HEK293 (cell line): ENCODE measurements around the gene ARMH2.

Source experiments
- CTCF ChIA-PET: fragments of 350-600 bp; formaldehyde crosslinking; extraction: SDS; loops from one replicate; lab custom pipeline; 2021; ENCODE audit warnings: antibody characterized with exemption; lab: Yijun Ruan, JAX
- POLR2A ChIA-PET: fragments of 300-600 bp; formaldehyde crosslinking; extraction: SDS; loops from one replicate; lab custom pipeline; 2020; ENCODE audit warnings: antibody characterized with exemption, inconsistent platforms; lab: Yijun Ruan, JAX
- H3K27ac ChIP-seq: fragments of 200-500 bp; sonication (Bioruptor generic); 2 replicates; pipeline ENCODE4 v1.5.1; 2014; ENCODE audit warnings: low read depth, low read length, control low read depth, inconsistent platforms; ENCODE audit errors: extremely low read depth
- H3K36me3 ChIP-seq, 2 experiments: fragments of 200-500 bp in 1 of 2; sonication (Bioruptor generic) in 1 of 2; 1 replicate in 1 of 2; 2 replicates in 1 of 2; pipeline ENCODE4 v1.5.1; 2014 to 2017; ENCODE audit warnings: inconsistent platforms in 2 of 2, low read length in 2 of 2; ENCODE audit not compliant: control insufficient read depth in 2 of 2, insufficient read depth in 1 of 2
- H3K4me1 ChIP-seq: fragments of 200-500 bp; sonication (Bioruptor generic); 2 replicates; pipeline ENCODE4 v1.5.1; 2014; ENCODE audit warnings: mild to moderate bottlenecking, low read length, inconsistent platforms; ENCODE audit not compliant: control insufficient read depth, insufficient read depth
- H3K4me3 ChIP-seq: 2 replicates; pipeline ENCODE4 v1.5.1; 2011; ENCODE audit warnings: low read depth, mild to moderate bottlenecking, control low read depth, low read length, moderate library complexity
- H3K9me3 ChIP-seq: fragments of 200-500 bp; sonication (Bioruptor generic); 2 replicates; pipeline ENCODE4 v1.5.1; 2014; ENCODE audit warnings: low read depth, low read length, inconsistent platforms; ENCODE audit not compliant: control insufficient read depth, insufficient read depth
- BCL11B ChIP-seq: fragments of 450-650 bp; formaldehyde crosslinking; IDR thresholded peaks from 2 replicates; pipeline ENCODE4 v1.5.1; 2016; ENCODE audit warnings: low read depth, missing biosample characterization, missing genetic modification characterization
- OVOL3 ChIP-seq: fragments of 450-650 bp; formaldehyde crosslinking; IDR thresholded peaks from 2 replicates; pipeline ENCODE4 v1.5.1; 2016; ENCODE audit warnings: missing biosample characterization, missing genetic modification characterization
- PBX3 ChIP-seq: sonication (generic); formaldehyde crosslinking; IDR thresholded peaks from 2 replicates; pipeline ENCODE4 v1.8.1; 2022; ENCODE audit warnings: mild to moderate bottlenecking, moderate library complexity, missing genetic modification reagents
- REPIN1 ChIP-seq: fragments of 450-650 bp; formaldehyde crosslinking; IDR thresholded peaks from 2 replicates; pipeline ENCODE4 v1.5.1; 2017; ENCODE audit warnings: missing biosample characterization, missing genetic modification characterization, low read depth
- SP3 ChIP-seq: fragments of 450-650 bp; formaldehyde crosslinking; IDR thresholded peaks from 2 replicates; pipeline ENCODE4 v1.5.1; 2016; ENCODE audit warnings: missing biosample characterization, missing genetic modification characterization
- ZBTB48 ChIP-seq: fragments of 450-650 bp; formaldehyde crosslinking; IDR thresholded peaks from 2 replicates; pipeline ENCODE4 v1.5.1; 2016; ENCODE audit warnings: missing biosample characterization, missing genetic modification characterization
- ZFP37 ChIP-seq: fragments of 450-650 bp; formaldehyde crosslinking; IDR thresholded peaks from 2 replicates; pipeline ENCODE4 v1.5.1; 2016; ENCODE audit warnings: missing biosample characterization, missing genetic modification characterization
- ZFP69B ChIP-seq: fragments of 450-650 bp; formaldehyde crosslinking; IDR thresholded peaks from 2 replicates; pipeline ENCODE4 v1.5.1; 2016; ENCODE audit warnings: missing biosample characterization, missing genetic modification characterization
- ZNF169 ChIP-seq: fragments of 450-650 bp; formaldehyde crosslinking; IDR thresholded peaks from 2 replicates; pipeline ENCODE4 v1.5.1; 2016; ENCODE audit warnings: missing biosample characterization, missing genetic modification characterization
- ZNF211 ChIP-seq: fragments of 450-650 bp; formaldehyde crosslinking; IDR thresholded peaks from 2 replicates; pipeline ENCODE4 v1.5.1; 2016; ENCODE audit warnings: low read depth, missing biosample characterization, missing genetic modification characterization
- ZNF239 ChIP-seq: fragments of 450-650 bp; formaldehyde crosslinking; IDR thresholded peaks from 2 replicates; pipeline ENCODE4 v1.5.1; 2016; ENCODE audit warnings: missing biosample characterization, missing genetic modification characterization
- ZNF266 ChIP-seq: fragments of 450-650 bp; formaldehyde crosslinking; IDR thresholded peaks from 2 replicates; pipeline ENCODE4 v1.5.1; 2016; ENCODE audit warnings: missing biosample characterization, missing genetic modification characterization, low read depth
- ZNF394 ChIP-seq: fragments of 450-650 bp; formaldehyde crosslinking; IDR thresholded peaks from 2 replicates; pipeline ENCODE4 v1.5.1; 2016; ENCODE audit warnings: missing biosample characterization, missing genetic modification characterization, mild to moderate bottlenecking, moderate library complexity, borderline replicate concordance
- ZNF404 ChIP-seq: fragments of 450-650 bp; formaldehyde crosslinking; IDR thresholded peaks from 2 replicates; pipeline ENCODE4 v1.5.1; 2017; ENCODE audit warnings: missing biosample characterization, missing genetic modification characterization
- ZNF488 ChIP-seq: fragments of 450-650 bp; formaldehyde crosslinking; IDR thresholded peaks from 2 replicates; pipeline ENCODE4 v1.5.1; 2016; ENCODE audit warnings: missing biosample characterization, missing genetic modification characterization
- ZNF585B ChIP-seq: fragments of 450-650 bp; formaldehyde crosslinking; IDR thresholded peaks from 2 replicates; pipeline ENCODE4 v1.5.1; 2016; ENCODE audit warnings: missing biosample characterization, missing genetic modification characterization
- ZNF660 ChIP-seq: fragments of 450-650 bp; IDR thresholded peaks from 2 replicates; pipeline ENCODE4 v1.5.1; 2018; ENCODE audit warnings: missing biosample characterization, mild to moderate bottlenecking, missing genetic modification characterization
- ZNF670 ChIP-seq: fragments of 450-650 bp; formaldehyde crosslinking; IDR thresholded peaks from 2 replicates; pipeline ENCODE4 v1.5.1; 2016; ENCODE audit warnings: missing biosample characterization, missing genetic modification characterization, low read depth
- ZNF707 ChIP-seq: fragments of 450-650 bp; formaldehyde crosslinking; IDR thresholded peaks from 2 replicates; pipeline ENCODE4 v1.5.1; 2016; ENCODE audit warnings: missing biosample characterization, missing genetic modification characterization
- ZNF76 ChIP-seq: fragments of 450-650 bp; formaldehyde crosslinking; IDR thresholded peaks from 2 replicates; pipeline ENCODE4; 2016; ENCODE audit warnings: low read depth, missing biosample characterization, missing genetic modification characterization, borderline replicate concordance
- ZNF785 ChIP-seq: fragments of 450-650 bp; formaldehyde crosslinking; IDR thresholded peaks from 2 replicates; pipeline ENCODE4 v1.5.1; 2016; ENCODE audit warnings: missing biosample characterization, missing genetic modification characterization
- ZNF837 ChIP-seq: fragments of 450-650 bp; formaldehyde crosslinking; IDR thresholded peaks from 2 replicates; pipeline ENCODE4 v1.5.1; 2016; ENCODE audit warnings: missing biosample characterization, missing genetic modification characterization
- TF ChIP-seq, protein P1 (sequence below): fragments of 450-650 bp; formaldehyde crosslinking; IDR thresholded peaks from 2 replicates; pipeline ENCODE4 v1.5.1; 2016; ENCODE audit warnings: missing biosample characterization, missing genetic modification characterization
- TF ChIP-seq, protein P2 (sequence below): fragments of 450-650 bp; formaldehyde crosslinking; IDR thresholded peaks from 2 replicates; pipeline ENCODE4 v1.5.1; 2017; ENCODE audit warnings: missing biosample characterization, missing genetic modification characterization

Gene ARMH2

GRCh38 chr6:24847402-24847801 lies 48.7 kb upstream of the ARMH2 start:
- no peaks in the 10 kb centered on the region for H3K36me3 ChIP-seq
- H3K4me1 ChIP-seq, result no peaks in the 10 kb centered on the region
- H3K9me3 ChIP-seq, result no peaks in the 10 kb centered on the region
- ChIA-PET POLR2A (no interaction called here), CTCF (interaction anchor here (0.6 to 1.6 kb wide), 4 partner anchors 8 to 309 kb away, joined by 4 to 10 read pairs (median 4); no protein-coding TSS in a partner anchor)
- no peak overlapping the region for H3K4me3 ChIP-seq
- TF ChIP-seq ZNF404 (no peak), ZNF266 (no peak), ZNF211 (tag by site-specific recombination) (no peak)
- no peak overlapping the region for H3K27ac ChIP-seq

GRCh38 chr6:24845578-24845977 lies 46.9 kb upstream of the ARMH2 start:
- Histone ChIP-seq H3K4me1 (no peaks in the 10 kb centered on the region), H3K4me3 (no peak overlapping the region), H3K27ac (no peak overlapping the region), H3K9me3 (no peaks in the 10 kb centered on the region), H3K36me3 (no peaks in the 10 kb centered on the region)
- ChIA-PET CTCF (interaction anchor here (0.5 to 1.4 kb wide), 2 partner anchors 10 to 53 kb away, joined by 3 to 13 read pairs; no protein-coding TSS in a partner anchor), POLR2A (no interaction called here)
- TF ChIP-seq SP3 (no peak), ZBTB48 (tag by site-specific recombination) (no peak), PBX3 (CRISPR knock-in tag) (no peak), REPIN1 (no peak)

DNA sequence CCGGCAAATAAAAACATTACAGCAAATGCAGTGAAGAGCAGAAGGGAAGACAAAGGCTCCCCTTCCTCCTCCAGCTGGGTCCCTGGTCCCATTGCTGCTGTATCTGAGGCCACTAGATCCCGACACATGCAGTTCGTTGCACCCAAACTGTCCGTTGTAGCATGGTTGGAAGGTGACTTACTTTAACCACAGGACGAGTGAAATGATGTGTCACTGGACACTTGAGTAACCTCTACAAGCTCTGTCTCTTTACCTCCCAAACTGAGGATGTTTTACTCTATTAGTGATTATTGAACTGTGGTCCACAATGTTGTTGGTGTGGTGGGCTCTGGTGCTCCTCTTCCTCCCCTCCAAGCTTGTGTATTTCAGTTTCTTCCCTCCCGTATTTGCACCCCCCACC lies 46.2 kb upstream of the ARMH2 start:
- no peaks in the 10 kb centered on the region for H3K36me3 ChIP-seq
- CTCF ChIA-PET, result interaction anchor here (1.4 kb wide), 1 partner anchor 11 kb away, joined by 13 read pairs; no protein-coding TSS in a partner anchor
- H3K27ac ChIP-seq, result no peak overlapping the region
- H3K4me1 ChIP-seq, result no peaks in the 10 kb centered on the region
- no peak overlapping the region for H3K4me3 ChIP-seq
- no peaks in the 10 kb centered on the region for H3K9me3 ChIP-seq
- POLR2A ChIA-PET, result no interaction called here
- TF ChIP-seq ZNF837 (tag by site-specific recombination), result no peak
- TF ChIP-seq ZNF76, result no peak
- no peak for TF ChIP-seq ZNF585B (tag by site-specific recombination)
- TF ChIP-seq, protein P1, sequence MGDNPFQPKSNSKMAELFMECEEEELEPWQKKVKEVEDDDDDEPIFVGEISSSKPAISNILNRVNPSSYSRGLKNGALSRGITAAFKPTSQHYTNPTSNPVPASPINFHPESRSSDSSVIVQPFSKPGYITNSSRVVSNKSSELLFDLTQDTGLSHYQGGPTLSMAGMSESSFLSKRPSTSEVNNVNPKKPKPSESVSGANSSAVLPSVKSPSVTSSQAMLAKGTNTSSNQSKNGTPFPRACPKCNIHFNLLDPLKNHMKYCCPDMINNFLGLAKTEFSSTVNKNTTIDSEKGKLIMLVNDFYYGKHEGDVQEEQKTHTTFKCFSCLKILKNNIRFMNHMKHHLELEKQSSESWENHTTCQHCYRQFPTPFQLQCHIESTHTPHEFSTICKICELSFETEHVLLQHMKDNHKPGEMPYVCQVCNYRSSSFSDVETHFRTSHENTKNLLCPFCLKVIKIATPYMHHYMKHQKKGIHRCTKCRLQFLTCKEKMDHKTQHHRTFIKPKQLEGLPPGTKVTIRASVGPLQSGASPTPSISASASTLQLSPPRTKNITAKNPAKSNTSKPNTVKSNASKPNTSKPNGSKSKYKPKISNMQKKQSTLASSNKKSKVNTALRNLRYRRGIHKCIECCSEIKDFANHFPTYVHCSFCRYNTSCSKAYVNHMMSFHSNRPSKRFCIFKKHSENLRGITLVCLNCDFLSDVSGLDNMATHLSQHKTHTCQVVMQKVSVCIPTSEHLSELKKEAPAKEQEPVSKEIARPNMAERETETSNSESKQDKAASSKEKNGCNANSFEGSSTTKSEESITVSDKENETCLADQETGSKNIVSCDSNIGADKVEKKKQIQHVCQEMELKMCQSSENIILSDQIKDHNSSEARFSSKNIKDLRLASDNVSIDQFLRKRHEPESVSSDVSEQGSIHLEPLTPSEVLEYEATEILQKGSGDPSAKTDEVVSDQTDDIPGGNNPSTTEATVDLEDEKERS (tag by site-specific recombination), result no peak
- TF ChIP-seq ZFP37, result no peak
- TF ChIP-seq, protein P2, sequence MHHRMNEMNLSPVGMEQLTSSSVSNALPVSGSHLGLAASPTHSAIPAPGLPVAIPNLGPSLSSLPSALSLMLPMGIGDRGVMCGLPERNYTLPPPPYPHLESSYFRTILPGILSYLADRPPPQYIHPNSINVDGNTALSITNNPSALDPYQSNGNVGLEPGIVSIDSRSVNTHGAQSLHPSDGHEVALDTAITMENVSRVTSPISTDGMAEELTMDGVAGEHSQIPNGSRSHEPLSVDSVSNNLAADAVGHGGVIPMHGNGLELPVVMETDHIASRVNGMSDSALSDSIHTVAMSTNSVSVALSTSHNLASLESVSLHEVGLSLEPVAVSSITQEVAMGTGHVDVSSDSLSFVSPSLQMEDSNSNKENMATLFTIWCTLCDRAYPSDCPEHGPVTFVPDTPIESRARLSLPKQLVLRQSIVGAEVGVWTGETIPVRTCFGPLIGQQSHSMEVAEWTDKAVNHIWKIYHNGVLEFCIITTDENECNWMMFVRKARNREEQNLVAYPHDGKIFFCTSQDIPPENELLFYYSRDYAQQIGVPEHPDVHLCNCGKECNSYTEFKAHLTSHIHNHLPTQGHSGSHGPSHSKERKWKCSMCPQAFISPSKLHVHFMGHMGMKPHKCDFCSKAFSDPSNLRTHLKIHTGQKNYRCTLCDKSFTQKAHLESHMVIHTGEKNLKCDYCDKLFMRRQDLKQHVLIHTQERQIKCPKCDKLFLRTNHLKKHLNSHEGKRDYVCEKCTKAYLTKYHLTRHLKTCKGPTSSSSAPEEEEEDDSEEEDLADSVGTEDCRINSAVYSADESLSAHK, result no peak
- no peak for TF ChIP-seq ZFP69B
- TF ChIP-seq ZNF707 (tag by site-specific recombination), result no peak
- TF ChIP-seq ZNF670, result no peak
- no peak for TF ChIP-seq ZNF785 (tag by site-specific recombination)
- TF ChIP-seq ZNF394 (tag by site-specific recombination), result no peak
- no peak for TF ChIP-seq REPIN1
- no peak for TF ChIP-seq OVOL3 (tag by site-specific recombination)
- TF ChIP-seq ZNF488 (tag by site-specific recombination), result no peak
- no peak for TF ChIP-seq BCL11B (tag by site-specific recombination)
- no peak for TF ChIP-seq ZNF169 (tag by site-specific recombination)
- TF ChIP-seq ZNF239, result no peak
- no peak for TF ChIP-seq ZNF660 (tag by site-specific recombination)
